ENCODE measurements around the gene PAWR. TPM values are rescaled to one million over a fixed set of nuclear protein-coding genes. Genes with fewer than 3 reads are reported as not detected.

Gene PAWR
- total and polyA plus RNA-seq, 2 of the 13 experiments (the other 11 are each of a cell fraction or from before 2014, with no cell fraction given): 29.1 to 36.1 TPM

GRCh38 chr12:79645235-79645630 is 45.5 kb downstream of the PAWR start (continued):
- TF ChIP-seq ZBTB25 (CRISPR knock-in tag; IDR thresholded peaks at IDR 0.05) (0 out of 2 replicates have a peak, but pooled peaks have one; percentile 26), MIER3 (CRISPR knock-in tag; IDR thresholded peaks at IDR 0.05; ENCODE audit: borderline replicate concordance) (0 out of 2 replicates have a peak, but pooled peaks have one; percentile 13), ZKSCAN8 (CRISPR knock-in tag; IDR thresholded peaks at IDR 0.05; ENCODE audit: borderline replicate concordance) (no peak), SOX6 (IDR thresholded peaks at IDR 0.05) (no peak), SOX6 (CRISPR knock-in tag; IDR thresholded peaks at IDR 0.05) (0 out of 2 replicates have a peak, but pooled peaks have one; percentile 17), JUND (CRISPR knock-in tag; IDR thresholded peaks at IDR 0.05) (no peak), SNRNP70 (IDR thresholded peaks at IDR 0.05; ENCODE audit: low read depth, low read length) (no peak), TRIM22 (IDR thresholded peaks at IDR 0.05) (no peak), ARID5B (CRISPR knock-in tag; IDR thresholded peaks at IDR 0.05) (peak; percentile 43; the same call in 1 of the 2 replicates), REST (IDR thresholded peaks at IDR 0.05; ENCODE audit: borderline replicate concordance in 1 of 2, low read depth in 1 of 2, low read length in 2 of 2) (no peak), NFE2L1 (CRISPR knock-in tag; IDR thresholded peaks at IDR 0.05; ENCODE audit: borderline replicate concordance) (no peak), E2F5 (CRISPR knock-in tag; conservative IDR thresholded peaks at IDR 0.05) (no peak), SAP130 (CRISPR knock-in tag; IDR thresholded peaks at IDR 0.05; ENCODE audit: low read depth) (peak; percentile 25; the same call in 1 of the 2 replicates), ZNF24 (IDR thresholded peaks at IDR 0.05) (no peak), ZNF138 (CRISPR knock-in tag; IDR thresholded peaks at IDR 0.05; ENCODE audit: low read depth) (no peak), GATAD2A (CRISPR knock-in tag; IDR thresholded peaks at IDR 0.05) (0 out of 2 replicates have a peak, but pooled peaks have one; percentile 29), CREM (IDR thresholded peaks at IDR 0.05) (peak; percentile 16; the same call in 1 of the 2 replicates), CREM (CRISPR knock-in tag; IDR thresholded peaks at IDR 0.05) (no peak)
